ENCODE data around the gene TASL.

TASL gene

DNA sequence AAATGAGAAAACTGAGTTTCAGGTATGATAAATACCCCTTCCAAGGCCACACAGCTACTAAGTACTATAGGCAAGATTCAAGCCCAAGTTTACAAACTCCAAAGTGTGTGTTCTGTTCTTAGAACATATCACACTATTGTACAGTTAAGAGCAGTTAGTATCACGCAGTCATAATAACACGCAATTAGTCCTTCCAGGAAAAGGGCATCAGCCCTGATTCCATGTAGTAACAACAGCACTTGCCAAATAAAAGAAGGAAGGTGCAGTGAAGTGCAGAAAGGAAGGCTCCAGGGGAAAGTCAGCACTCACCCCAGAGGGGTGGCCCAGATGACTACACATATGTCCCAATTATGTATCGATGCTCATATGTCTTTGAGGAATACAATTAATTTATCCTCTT lies 4.4 kb downstream of the TASL start:
- Histone ChIP-seq H3K4me3 (ENCODE audit: low read length, poor library complexity, severe bottlenecking) (no peak overlapping the region), H3K9me3 (ENCODE audit: insufficient read depth, low read depth, low read length) (no peaks in the 10 kb centered on the region)

DNA sequence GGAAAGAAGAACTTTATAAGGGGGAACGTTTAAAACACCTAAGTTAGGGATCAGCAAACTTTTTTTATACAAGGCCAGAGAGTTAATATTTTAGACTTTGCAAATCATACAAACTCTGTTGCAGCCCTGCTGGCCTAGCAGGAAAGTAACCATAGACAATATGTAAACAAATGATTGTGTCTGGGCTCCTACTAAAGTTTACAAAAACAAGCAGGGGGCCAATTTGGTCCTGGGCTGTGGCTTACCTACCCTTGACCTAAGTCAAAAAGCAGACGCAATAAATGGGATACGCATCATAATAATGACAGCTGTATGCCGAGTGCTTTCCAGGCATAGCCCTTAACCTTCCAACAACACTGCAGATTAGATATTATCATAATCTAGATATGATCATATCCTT lies 4.9 kb downstream of the TASL start:
- no peaks in the 10 kb centered on the region for H3K79me2 ChIP-seq (ENCODE audit: insufficient read depth, low read length)
- no peak overlapping the region for H3K4me2 ChIP-seq (ENCODE audit: low read depth, low read length, poor library complexity, severe bottlenecking)
- H3K9ac ChIP-seq (ENCODE audit: low read depth, low read length, poor library complexity, severe bottlenecking), result no peak overlapping the region
- peaks cover 9% of the 10 kb centered on the region for H3K4me1 ChIP-seq (ENCODE audit: insufficient read depth, low read length, poor library complexity, severe bottlenecking)
- no peak overlapping the region for H3K4me3 ChIP-seq (ENCODE audit: low read length, poor library complexity, severe bottlenecking)
- H3K27me3 ChIP-seq (ENCODE audit: insufficient read depth, low read length, poor library complexity, severe bottlenecking), result no peaks in the 10 kb centered on the region
- H2AFZ ChIP-seq (ENCODE audit: low read length), result no peak overlapping the region
- no peaks in the 10 kb centered on the region for H3K9me3 ChIP-seq (ENCODE audit: insufficient read depth, low read depth, low read length)
- H4K20me1 ChIP-seq (ENCODE audit: insufficient read depth, low read length, poor library complexity, severe bottlenecking), result no peaks in the 10 kb centered on the region
- H3K9me2 ChIP-seq (replicated peaks; ENCODE audit: low read depth, low read length), result no peaks in the 10 kb centered on the region
- H3K36me3 ChIP-seq (ENCODE audit: insufficient read depth, low read length), result no peaks in the 10 kb centered on the region
- H3F3A ChIP-seq (ENCODE audit: low read depth), result no peaks in the 10 kb centered on the region
- no peak for TF ChIP-seq EZH2phosphoT487 (IDR thresholded peaks at IDR 0.05; ENCODE audit: borderline replicate concordance)
- TF ChIP-seq, protein P1, sequence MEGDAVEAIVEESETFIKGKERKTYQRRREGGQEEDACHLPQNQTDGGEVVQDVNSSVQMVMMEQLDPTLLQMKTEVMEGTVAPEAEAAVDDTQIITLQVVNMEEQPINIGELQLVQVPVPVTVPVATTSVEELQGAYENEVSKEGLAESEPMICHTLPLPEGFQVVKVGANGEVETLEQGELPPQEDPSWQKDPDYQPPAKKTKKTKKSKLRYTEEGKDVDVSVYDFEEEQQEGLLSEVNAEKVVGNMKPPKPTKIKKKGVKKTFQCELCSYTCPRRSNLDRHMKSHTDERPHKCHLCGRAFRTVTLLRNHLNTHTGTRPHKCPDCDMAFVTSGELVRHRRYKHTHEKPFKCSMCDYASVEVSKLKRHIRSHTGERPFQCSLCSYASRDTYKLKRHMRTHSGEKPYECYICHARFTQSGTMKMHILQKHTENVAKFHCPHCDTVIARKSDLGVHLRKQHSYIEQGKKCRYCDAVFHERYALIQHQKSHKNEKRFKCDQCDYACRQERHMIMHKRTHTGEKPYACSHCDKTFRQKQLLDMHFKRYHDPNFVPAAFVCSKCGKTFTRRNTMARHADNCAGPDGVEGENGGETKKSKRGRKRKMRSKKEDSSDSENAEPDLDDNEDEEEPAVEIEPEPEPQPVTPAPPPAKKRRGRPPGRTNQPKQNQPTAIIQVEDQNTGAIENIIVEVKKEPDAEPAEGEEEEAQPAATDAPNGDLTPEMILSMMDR (conservative IDR thresholded peaks at IDR 0.05; ENCODE audit: low read length), result no peak

More for the DNA sequence above, 4.4 kb downstream of the TASL start:
- Histone ChIP-seq H3K9ac (ENCODE audit: low read depth, low read length, poor library complexity, severe bottlenecking) (no peak overlapping the region), H4K20me1 (ENCODE audit: insufficient read depth, low read length, poor library complexity, severe bottlenecking) (no peaks in the 10 kb centered on the region), H3K27me3 (ENCODE audit: insufficient read depth, low read length, poor library complexity, severe bottlenecking) (no peaks in the 10 kb centered on the region), H3K79me2 (ENCODE audit: insufficient read depth, low read length) (no peaks in the 10 kb centered on the region), H3K4me1 (ENCODE audit: insufficient read depth, low read length, poor library complexity, severe bottlenecking) (peaks cover 9% of the 10 kb centered on the region), H2AFZ (ENCODE audit: low read length) (no peak overlapping the region), H3K9me2 (replicated peaks; ENCODE audit: low read depth, low read length) (no peaks in the 10 kb centered on the region), H3K36me3 (ENCODE audit: insufficient read depth, low read length) (no peaks in the 10 kb centered on the region), H3F3A (ENCODE audit: low read depth) (no peaks in the 10 kb centered on the region), H3K4me2 (ENCODE audit: low read depth, low read length, poor library complexity, severe bottlenecking) (no peak overlapping the region)
- TF ChIP-seq EZH2phosphoT487 (IDR thresholded peaks at IDR 0.05; ENCODE audit: borderline replicate concordance), result no peak

DNA sequence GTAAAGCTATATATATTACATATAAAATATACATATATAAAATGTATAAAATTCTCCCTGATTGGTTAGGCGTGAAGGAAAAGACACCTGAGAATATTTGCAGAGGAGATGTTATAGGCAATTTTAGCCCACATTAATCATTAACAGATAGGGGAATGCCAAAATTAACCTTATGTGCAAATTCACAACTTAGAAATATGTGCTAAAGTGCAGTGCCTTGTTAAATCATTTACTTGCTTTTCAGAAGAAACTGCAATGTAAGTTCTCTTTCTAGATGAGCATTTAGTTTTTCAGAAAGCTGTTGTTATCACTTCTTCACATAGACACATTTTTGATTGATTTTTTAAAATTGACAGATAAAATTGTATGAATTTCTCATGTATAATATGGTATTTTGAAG lies 5.6 kb downstream of the TASL start:
- no peaks in the 10 kb centered on the region for H3F3A ChIP-seq (ENCODE audit: low read depth)
- no peaks in the 10 kb centered on the region for H3K9me2 ChIP-seq (replicated peaks; ENCODE audit: low read depth, low read length)
- H3K79me2 ChIP-seq (ENCODE audit: insufficient read depth, low read length), result no peaks in the 10 kb centered on the region
- TF ChIP-seq, protein P1 (conservative IDR thresholded peaks at IDR 0.05; ENCODE audit: low read length), result no peak
- TF ChIP-seq EZH2phosphoT487 (IDR thresholded peaks at IDR 0.05; ENCODE audit: borderline replicate concordance), result no peak
- no peaks in the 10 kb centered on the region for H3K27me3 ChIP-seq (ENCODE audit: insufficient read depth, low read length, poor library complexity, severe bottlenecking)
- H3K9me3 ChIP-seq (ENCODE audit: insufficient read depth, low read depth, low read length), result no peaks in the 10 kb centered on the region
- H3K4me3 ChIP-seq (ENCODE audit: low read length, poor library complexity, severe bottlenecking), result no peak overlapping the region
- H2AFZ ChIP-seq (ENCODE audit: low read length), result no peak overlapping the region
- H3K9ac ChIP-seq (ENCODE audit: low read depth, low read length, poor library complexity, severe bottlenecking), result no peak overlapping the region
- H3K36me3 ChIP-seq (ENCODE audit: insufficient read depth, low read length), result no peaks in the 10 kb centered on the region
- peaks cover 8% of the 10 kb centered on the region for H3K4me1 ChIP-seq (ENCODE audit: insufficient read depth, low read length, poor library complexity, severe bottlenecking)
- no peaks in the 10 kb centered on the region for H4K20me1 ChIP-seq (ENCODE audit: insufficient read depth, low read length, poor library complexity, severe bottlenecking)
- no peak overlapping the region for H3K4me2 ChIP-seq (ENCODE audit: low read depth, low read length, poor library complexity, severe bottlenecking)

DNA sequence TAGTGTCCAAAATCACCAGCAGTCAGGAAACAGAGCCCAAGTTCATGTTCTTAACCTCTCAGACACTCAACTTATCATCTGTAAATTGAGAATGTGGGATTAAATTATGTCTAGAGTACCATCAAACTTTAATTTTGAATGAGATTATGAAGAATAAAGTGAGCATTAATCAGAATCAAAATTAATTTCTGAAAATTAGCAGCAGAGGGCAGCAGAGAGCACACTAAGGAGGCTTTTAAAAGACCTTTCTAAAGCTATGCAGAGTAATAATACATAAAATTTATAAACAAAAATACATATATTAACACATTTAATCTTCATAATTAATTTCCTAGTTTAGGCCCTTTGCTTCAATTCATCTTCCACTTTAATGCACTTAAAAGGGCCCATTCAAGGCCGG lies 7.1 kb downstream of the TASL start:
- no peaks in the 10 kb centered on the region for H3K9me3 ChIP-seq (ENCODE audit: insufficient read depth, low read depth, low read length)
- H3K27me3 ChIP-seq (ENCODE audit: insufficient read depth, low read length, poor library complexity, severe bottlenecking), result no peaks in the 10 kb centered on the region
- H3K4me1 ChIP-seq (ENCODE audit: insufficient read depth, low read length, poor library complexity, severe bottlenecking), result no peaks in the 10 kb centered on the region
- H3K4me2 ChIP-seq (ENCODE audit: low read depth, low read length, poor library complexity, severe bottlenecking), result no peak overlapping the region
- H3K36me3 ChIP-seq (ENCODE audit: insufficient read depth, low read length), result no peaks in the 10 kb centered on the region
- H4K20me1 ChIP-seq (ENCODE audit: insufficient read depth, low read length, poor library complexity, severe bottlenecking), result no peaks in the 10 kb centered on the region
- no peak overlapping the region for H2AFZ ChIP-seq (ENCODE audit: low read length)
- no peaks in the 10 kb centered on the region for H3K9me2 ChIP-seq (replicated peaks; ENCODE audit: low read depth, low read length)
- H3K79me2 ChIP-seq (ENCODE audit: insufficient read depth, low read length), result no peaks in the 10 kb centered on the region
- no peak for TF ChIP-seq EZH2phosphoT487 (IDR thresholded peaks at IDR 0.05; ENCODE audit: borderline replicate concordance)
- TF ChIP-seq, protein P1 (conservative IDR thresholded peaks at IDR 0.05; ENCODE audit: low read length), result peak; percentile 46
- no peak overlapping the region for H3K9ac ChIP-seq (ENCODE audit: low read depth, low read length, poor library complexity, severe bottlenecking)
- H3K4me3 ChIP-seq (ENCODE audit: low read length, poor library complexity, severe bottlenecking), result no peak overlapping the region
- no peaks in the 10 kb centered on the region for H3F3A ChIP-seq (ENCODE audit: low read depth)
